GM12873 (cell line): Measurements from ENCODE around the gene CCR5AS.

Experiments used
- CTCF ChIP-seq: IDR thresholded peaks from 2 replicates; pipeline ENCODE4 v1.5.1; 2012; ENCODE audit warnings: low read depth, mild to moderate bottlenecking, moderate library complexity, low read length, control low read depth; ENCODE audit not compliant: insufficient read depth; ENCODE audit errors: missing control alignments

Gene CCR5AS

GRCh38 chr3:46397111-46397510 is 9.8 kb downstream of the CCR5AS start:
- no peak for TF ChIP-seq CTCF

GRCh38 chr3:46395766-46396530 is 10.9 kb downstream of the CCR5AS start:
- no peak for TF ChIP-seq CTCF

DNA sequence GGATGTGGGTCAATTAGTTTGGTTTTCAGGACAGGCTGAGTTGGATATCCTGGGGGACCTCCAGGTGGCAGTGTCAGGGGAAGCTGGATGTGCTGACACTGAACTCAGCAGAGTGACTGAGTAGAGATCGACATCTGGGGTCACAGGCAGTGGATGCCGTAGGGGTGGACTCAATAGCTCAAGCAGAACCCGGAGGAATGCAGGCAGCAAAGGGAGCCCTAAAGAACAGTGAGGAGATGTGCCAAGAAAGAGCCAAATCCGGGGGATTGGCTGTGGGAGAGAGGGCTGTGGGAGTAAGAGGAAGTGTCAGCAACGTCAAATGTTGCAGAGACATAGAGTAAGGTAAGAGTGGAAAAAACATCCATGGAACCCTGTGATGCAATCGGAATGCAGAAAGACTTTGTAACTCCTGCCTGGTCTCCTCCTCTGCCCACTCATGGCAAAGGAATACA is 11.6 kb downstream of the CCR5AS start:
- peak; percentile 34 for TF ChIP-seq CTCF

GRCh38 chr3:46393554-46394434 is 13.1 kb downstream of the CCR5AS start:
- no peak for TF ChIP-seq CTCF

DNA sequence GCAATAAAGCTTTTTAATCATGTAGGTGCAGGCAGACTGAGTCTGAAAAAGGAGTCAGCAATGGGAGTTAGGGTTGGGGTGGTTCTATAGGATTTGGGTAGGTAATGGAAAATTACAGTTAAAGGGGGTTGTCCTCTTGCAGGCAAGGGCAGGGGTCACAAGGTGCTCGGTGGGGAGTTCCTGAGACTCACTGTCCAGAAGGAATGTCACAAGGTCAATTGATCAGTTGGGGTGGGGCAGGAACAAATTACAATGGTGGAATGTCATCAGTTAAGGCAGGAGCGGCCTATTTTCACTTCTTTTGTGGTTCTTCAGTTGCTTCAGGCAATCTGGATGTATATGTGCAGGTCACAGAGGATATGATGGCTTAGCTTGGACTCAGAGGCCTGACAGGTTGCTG is 13.9 kb downstream of the CCR5AS start:
- no peak for TF ChIP-seq CTCF

GRCh38 chr3:46389306-46389705 is 17.6 kb downstream of the CCR5AS start:
- TF ChIP-seq CTCF = no peak

DNA sequence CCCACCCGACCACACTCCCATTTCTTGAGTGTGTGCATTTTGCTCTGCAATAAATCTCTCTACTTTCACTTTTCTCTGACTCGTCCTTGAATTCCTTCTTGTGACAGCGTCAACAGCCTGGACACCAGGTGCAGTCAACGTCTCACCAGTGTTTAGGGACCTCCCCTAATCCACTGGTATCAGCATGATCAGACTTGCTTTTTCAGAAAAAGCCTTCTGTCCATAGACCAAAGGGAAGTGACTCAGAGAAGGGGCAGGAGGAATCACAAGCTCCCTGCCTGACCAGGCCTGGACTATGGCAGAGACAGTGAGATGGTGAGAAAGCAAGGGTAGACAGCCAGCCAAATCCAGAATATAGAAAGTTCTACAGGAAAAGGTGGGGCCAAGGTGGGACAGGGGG is 20.7 kb downstream of the CCR5AS start:
- no peak for TF ChIP-seq CTCF
